ENCODE measurements around the gene LGALS12. TPM values are rescaled to one million over a fixed set of nuclear protein-coding genes. Genes with fewer than 3 reads are reported as not detected.

Gene LGALS12
- total and polyA plus RNA-seq, 10 of the 15 experiments (the other 5 are each of a cell fraction or from before 2014, with no cell fraction given), result not detected

GRCh38 chr11:63492441-63492840, 13.4 kb upstream of the LGALS12 start:
- no peak for DNase-seq (ENCODE audit: low read depth, low spot score)
- Histone ChIP-seq H3K4me2 (ENCODE audit: control insufficient read depth, insufficient read depth) (no peak overlapping the region), H3K9ac (ENCODE audit: control insufficient read depth, insufficient read depth, low read length) (no peak overlapping the region), H3K4me3 (no peak overlapping the region), H3K79me2 (ENCODE audit: control insufficient read depth, insufficient read depth, low read length) (no peaks in the 10 kb centered on the region), H3K36me3 (ENCODE audit: control insufficient read depth in 2 of 2, insufficient read depth in 2 of 2, low read length in 1 of 2) (no peaks in the 10 kb centered on the region), H3K4me1 (ENCODE audit: control insufficient read depth, insufficient read depth, low read length) (no peaks in the 10 kb centered on the region), H4K20me1 (ENCODE audit: control insufficient read depth, insufficient read depth) (no peaks in the 10 kb centered on the region), H3K9me3 (replicated peaks; ENCODE audit: control insufficient read depth, insufficient read depth, low read length) (no peaks in the 10 kb centered on the region; the same call in 2 of the 3 replicates), H3K27ac (ENCODE audit: control insufficient read depth, insufficient read depth) (no peak overlapping the region), H2AFZ (ENCODE audit: control insufficient read depth, low read depth, low read length) (no peak overlapping the region), H3K27me3 (replicated peaks in 1 of 2; ENCODE audit: control insufficient read depth in 2 of 2, insufficient read depth in 2 of 2, low read length in 1 of 2) (peaks cover 3 to 8% of the 10 kb centered on the region in 2 experiments; a peak in 3 of 4 replicates)
- in situ Hi-C loops (cut with MboI), result no loop called here
- ATAC-seq, result no peak
- no peak for FAIRE-seq
- ChIA-PET CTCF (interaction anchor here (1.0 to 6.0 kb wide), 3 partner anchors 13 to 246 kb away, joined by 3 to 25 read pairs (median 4); no protein-coding TSS in a partner anchor), POLR2A (no interaction called here), RAD21 (ENCODE audit: unreplicated experiment) (no interaction called here), SMC1A (ENCODE audit: uncharacterized antibody, unreplicated experiment) (interaction anchor here (0.6 to 1.0 kb wide), 2 partner anchors 13 to 1198 kb away, joined by 3 to 6 read pairs; no protein-coding TSS in a partner anchor)
- intact Hi-C loops (cut with micrococcal nuclease; ENCODE audit: unreplicated experiment), result no loop called here
- no peak for TF ChIP-seq MXI1 (IDR thresholded peaks at IDR 0.05; ENCODE audit: low read depth, low read length)
- no peak for TF ChIP-seq RELA (IDR thresholded peaks at IDR 0.05; ENCODE audit: borderline replicate concordance, partially characterized antibody)
- TF ChIP-seq CHD2 (IDR thresholded peaks at IDR 0.05; ENCODE audit: borderline replicate concordance, low read depth, low read length), result no peak
- TF ChIP-seq NFXL1 (IDR thresholded peaks at IDR 0.05; ENCODE audit: borderline replicate concordance), result no peak
- TF ChIP-seq SMAD5 (IDR thresholded peaks at IDR 0.05; ENCODE audit: low read depth), result no peak
- no peak for TF ChIP-seq ASH2L (IDR thresholded peaks at IDR 0.05; ENCODE audit: borderline replicate concordance, low read depth)
- TF ChIP-seq, protein P1, sequence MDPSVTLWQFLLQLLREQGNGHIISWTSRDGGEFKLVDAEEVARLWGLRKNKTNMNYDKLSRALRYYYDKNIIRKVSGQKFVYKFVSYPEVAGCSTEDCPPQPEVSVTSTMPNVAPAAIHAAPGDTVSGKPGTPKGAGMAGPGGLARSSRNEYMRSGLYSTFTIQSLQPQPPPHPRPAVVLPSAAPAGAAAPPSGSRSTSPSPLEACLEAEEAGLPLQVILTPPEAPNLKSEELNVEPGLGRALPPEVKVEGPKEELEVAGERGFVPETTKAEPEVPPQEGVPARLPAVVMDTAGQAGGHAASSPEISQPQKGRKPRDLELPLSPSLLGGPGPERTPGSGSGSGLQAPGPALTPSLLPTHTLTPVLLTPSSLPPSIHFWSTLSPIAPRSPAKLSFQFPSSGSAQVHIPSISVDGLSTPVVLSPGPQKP (IDR thresholded peaks at IDR 0.05; ENCODE audit: low read depth, low read length), result no peak
- TF ChIP-seq POU2F2 (IDR thresholded peaks at IDR 0.05; ENCODE audit: borderline replicate concordance, low read depth, low read length), result no peak
- no peak for TF ChIP-seq MEF2A (IDR thresholded peaks at IDR 0.05; ENCODE audit: insufficient read depth, low read depth, low read length)
- no peak for TF ChIP-seq RCOR1 (conservative IDR thresholded peaks at IDR 0.05; ENCODE audit: low read depth, low read length)
- 0% methylated on average over 1 of the region's 1 CpG for WGBS (ENCODE audit: insufficient coverage, insufficient replicate concordance, low lambda C conversion rate, missing lambda C conversion rate)
- BruUV-seq (replicated peaks), result no TSS peak

All from GM12878 (cell line).